HEK293 (cell line): Measurements from ENCODE around the gene JAK3.

Experiments used
- EGR2 ChIP-seq: fragments of 450-650 bp; formaldehyde crosslinking; IDR thresholded peaks from 2 replicates; pipeline ENCODE4 v1.5.1; 2016; ENCODE audit warnings: low read depth, missing biosample characterization, missing genetic modification characterization
- GLI4 ChIP-seq: fragments of 450-650 bp; formaldehyde crosslinking; IDR thresholded peaks from 2 replicates; pipeline ENCODE4 v1.5.1; 2016; ENCODE audit warnings: missing biosample characterization, missing genetic modification characterization
- HOXD13 ChIP-seq: sonication (generic); formaldehyde crosslinking; IDR thresholded peaks from 2 replicates; pipeline ENCODE4 v1.8.0; 2022; ENCODE audit warnings: missing genetic modification reagents, borderline replicate concordance
- KLF1 ChIP-seq: fragments of 450-650 bp; formaldehyde crosslinking; IDR thresholded peaks from 2 replicates; pipeline ENCODE4 v1.5.1; 2016; ENCODE audit warnings: missing biosample characterization, missing genetic modification characterization
- OSR2 ChIP-seq: fragments of 450-650 bp; formaldehyde crosslinking; IDR thresholded peaks from 2 replicates; pipeline ENCODE4 v1.5.1; 2016; ENCODE audit warnings: missing biosample characterization, missing genetic modification characterization
- SP7 ChIP-seq: fragments of 450-650 bp; formaldehyde crosslinking; IDR thresholded peaks from 2 replicates; pipeline ENCODE4 v1.5.1; 2016; ENCODE audit warnings: missing biosample characterization, missing genetic modification characterization
- WT1 ChIP-seq: fragments of 450-650 bp; formaldehyde crosslinking; IDR thresholded peaks from 2 replicates; pipeline ENCODE4 v1.5.1; 2016; ENCODE audit warnings: missing biosample characterization, missing genetic modification characterization
- YY1 ChIP-seq: fragments of 450-650 bp; formaldehyde crosslinking; IDR thresholded peaks from 2 replicates; pipeline ENCODE4 v1.5.1; 2018; ENCODE audit warnings: missing biosample characterization, missing genetic modification characterization
- ZBTB17 ChIP-seq: fragments of 450-650 bp; formaldehyde crosslinking; IDR thresholded peaks from 2 replicates; pipeline ENCODE4 v1.5.1; 2016; ENCODE audit warnings: missing biosample characterization, missing genetic modification characterization
- ZBTB21 ChIP-seq: fragments of 450-650 bp; formaldehyde crosslinking; IDR thresholded peaks from 2 replicates; pipeline ENCODE4 v1.5.1; 2017; ENCODE audit warnings: missing biosample characterization, missing genetic modification characterization
- ZBTB8A ChIP-seq: fragments of 450-650 bp; formaldehyde crosslinking; IDR thresholded peaks from 2 replicates; pipeline ENCODE4 v1.5.1; 2016; ENCODE audit warnings: missing biosample characterization, missing genetic modification characterization
- ZEB2 ChIP-seq: fragments of 450-650 bp; formaldehyde crosslinking; IDR thresholded peaks from 2 replicates; pipeline ENCODE4 v1.5.1; 2016; ENCODE audit warnings: missing biosample characterization, missing genetic modification characterization
- ZNF16 ChIP-seq: fragments of 450-650 bp; formaldehyde crosslinking; IDR thresholded peaks from 2 replicates; pipeline ENCODE4 v1.5.1; 2016; ENCODE audit warnings: low read depth, missing biosample characterization, missing genetic modification characterization
- ZNF2 ChIP-seq: fragments of 450-650 bp; formaldehyde crosslinking; IDR thresholded peaks from 2 replicates; pipeline ENCODE4 v1.5.1; 2016; ENCODE audit warnings: missing biosample characterization, missing genetic modification characterization
- ZNF366 ChIP-seq: fragments of 450-650 bp; formaldehyde crosslinking; conservative IDR thresholded peaks from 2 replicates; pipeline ENCODE4 v1.5.1; 2016; ENCODE audit warnings: missing biosample characterization, missing genetic modification characterization
- ZNF391 ChIP-seq: fragments of 450-650 bp; formaldehyde crosslinking; IDR thresholded peaks from 2 replicates; pipeline ENCODE4 v1.5.1; 2016; ENCODE audit warnings: low read depth, missing biosample characterization, missing genetic modification characterization, borderline replicate concordance
- ZNF558 ChIP-seq: fragments of 450-650 bp; formaldehyde crosslinking; IDR thresholded peaks from 2 replicates; pipeline ENCODE4 v1.5.1; 2016; ENCODE audit warnings: missing biosample characterization, missing genetic modification characterization
- ZNF610 ChIP-seq: fragments of 450-650 bp; formaldehyde crosslinking; IDR thresholded peaks from 2 replicates; pipeline ENCODE4 v1.5.1; 2016; ENCODE audit warnings: missing biosample characterization, missing genetic modification characterization, borderline replicate concordance
- ZNF660 ChIP-seq: fragments of 450-650 bp; IDR thresholded peaks from 2 replicates; pipeline ENCODE4 v1.5.1; 2018; ENCODE audit warnings: missing biosample characterization, mild to moderate bottlenecking, missing genetic modification characterization
- ZNF677 ChIP-seq: fragments of 450-650 bp; IDR thresholded peaks from 2 replicates; pipeline ENCODE4 v1.5.0; 2018; ENCODE audit warnings: missing biosample characterization, mild to moderate bottlenecking, missing genetic modification characterization, moderate library complexity
- ZNF701 ChIP-seq: fragments of 450-650 bp; formaldehyde crosslinking; IDR thresholded peaks from 2 replicates; pipeline ENCODE4 v1.5.1; 2016; ENCODE audit warnings: missing biosample characterization, missing genetic modification characterization
- ZNF707 ChIP-seq: fragments of 450-650 bp; formaldehyde crosslinking; IDR thresholded peaks from 2 replicates; pipeline ENCODE4 v1.5.1; 2016; ENCODE audit warnings: missing biosample characterization, missing genetic modification characterization
- ZNF776 ChIP-seq: fragments of 450-650 bp; formaldehyde crosslinking; IDR thresholded peaks from 2 replicates; pipeline ENCODE4 v1.5.0; 2017; ENCODE audit warnings: missing biosample characterization, missing genetic modification characterization, borderline replicate concordance
- ZNF837 ChIP-seq: fragments of 450-650 bp; formaldehyde crosslinking; IDR thresholded peaks from 2 replicates; pipeline ENCODE4 v1.5.1; 2016; ENCODE audit warnings: missing biosample characterization, missing genetic modification characterization
- ZSCAN30 ChIP-seq: fragments of 450-650 bp; IDR thresholded peaks from 2 replicates; pipeline ENCODE4 v1.5.1; 2018; ENCODE audit warnings: missing biosample characterization, mild to moderate bottlenecking, missing genetic modification characterization, moderate library complexity
- TF ChIP-seq, protein P1 (sequence below): fragments of 450-650 bp; formaldehyde crosslinking; IDR thresholded peaks from 2 replicates; pipeline ENCODE4 v1.5.1; 2016; ENCODE audit warnings: missing biosample characterization, missing genetic modification characterization
- TF ChIP-seq, protein P2 (sequence below): fragments of 450-650 bp; formaldehyde crosslinking; IDR thresholded peaks from 2 replicates; pipeline ENCODE4 v1.5.1; 2017; ENCODE audit warnings: missing biosample characterization, mild to moderate bottlenecking, missing genetic modification characterization, moderate library complexity
- TF ChIP-seq, protein P3 (sequence below): fragments of 450-650 bp; formaldehyde crosslinking; IDR thresholded peaks from 2 replicates; pipeline ENCODE4 v1.5.1; 2016; ENCODE audit warnings: missing biosample characterization, missing genetic modification characterization
- TF ChIP-seq, protein P4 (sequence below): fragments of 450-650 bp; formaldehyde crosslinking; IDR thresholded peaks from 2 replicates; pipeline ENCODE4 v1.5.1; 2016; ENCODE audit warnings: missing biosample characterization, missing genetic modification characterization
- TF ChIP-seq, protein P5 (sequence below): fragments of 450-650 bp; formaldehyde crosslinking; IDR thresholded peaks from 2 replicates; pipeline ENCODE4 v1.5.1; 2016; ENCODE audit warnings: missing biosample characterization, missing genetic modification characterization, low read depth
- TF ChIP-seq, protein P6 (sequence below): fragments of 450-650 bp; formaldehyde crosslinking; optimal IDR thresholded peaks from 2 replicates; pipeline ENCODE3; 2016; ENCODE audit warnings: missing biosample characterization, mild to moderate bottlenecking, missing genetic modification characterization

The JAK3 gene

DNA sequence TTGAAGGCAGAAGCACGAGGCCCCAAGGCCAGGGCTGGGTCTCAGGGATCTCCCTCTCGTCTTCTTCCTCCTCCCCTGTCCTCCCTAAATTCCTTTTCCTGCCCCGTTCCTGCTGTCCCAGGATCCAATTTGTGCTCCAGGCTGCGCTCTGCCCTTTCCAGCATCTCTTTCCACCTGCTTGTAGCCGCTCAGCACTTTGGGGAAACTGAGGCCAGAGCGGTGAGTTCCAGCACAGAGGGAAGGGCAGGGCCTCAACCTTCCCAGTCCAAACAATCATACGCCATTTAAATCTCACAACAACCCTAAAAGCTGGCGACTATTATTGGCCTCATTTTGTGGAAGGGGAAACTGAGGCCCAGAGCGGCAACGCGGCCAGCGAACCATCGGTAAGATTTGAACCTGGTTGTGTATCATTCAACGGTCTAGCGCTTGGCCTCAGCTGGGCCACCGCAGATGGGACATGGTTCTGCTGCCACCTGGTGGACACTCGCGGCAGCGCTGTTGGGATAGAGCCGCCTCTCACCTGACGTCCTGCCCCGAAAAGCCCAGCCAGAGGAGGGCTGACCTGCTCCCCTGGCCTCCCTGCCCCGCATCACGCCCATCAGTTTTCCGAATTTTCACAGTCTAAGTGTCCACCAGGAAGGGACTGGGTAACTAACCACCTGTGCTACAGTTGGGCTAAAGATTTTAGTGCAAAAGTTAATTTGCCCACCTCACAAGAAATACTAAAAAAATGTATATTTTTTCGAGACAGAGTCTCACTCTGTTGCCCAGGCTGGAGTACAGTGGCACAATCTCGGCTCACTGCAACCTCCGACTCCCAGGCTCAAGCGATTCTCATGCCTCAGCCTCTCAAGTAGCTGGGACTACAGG is 7.7 kb upstream of the JAK3 start (continued):
- TF ChIP-seq ZNF660 (tag by site-specific recombination) (0 out of 2 replicates have a peak, but pooled peaks have one; percentile 38), HOXD13 (CRISPR knock-in tag) (no peak), ZNF707 (no peak), WT1 (tag by site-specific recombination) (0 out of 2 replicates have a peak, but pooled peaks have one; percentile 25), ZBTB8A (tag by site-specific recombination) (peak; percentile 34), ZNF837 (tag by site-specific recombination) (no peak), ZNF677 (tag by site-specific recombination) (no peak), KLF1 (tag by site-specific recombination) (no peak), ZNF391 (tag by site-specific recombination) (0 out of 2 replicates have a peak, but pooled peaks have one; percentile 15), OSR2 (tag by site-specific recombination) (no peak), ZNF2 (peak; percentile 62; the same call in 1 of the 2 replicates), ZBTB17 (tag by site-specific recombination) (peak; percentile 46), ZNF366 (tag by site-specific recombination) (no peak), ZEB2 (tag by site-specific recombination) (peak; percentile 78), ZNF16 (tag by site-specific recombination) (no peak), GLI4 (tag by site-specific recombination) (no peak), YY1 (tag by site-specific recombination) (0 out of 2 replicates have a peak, but pooled peaks have one; percentile 27), ZNF558 (tag by site-specific recombination) (no peak), ZSCAN30 (tag by site-specific recombination) (peak; percentile 78), ZNF610 (tag by site-specific recombination) (no peak), EGR2 (tag by site-specific recombination) (no peak), ZNF701 (tag by site-specific recombination) (no peak), SP7 (tag by site-specific recombination) (peak; percentile 54; the same call in 1 of the 2 replicates), ZNF776 (tag by site-specific recombination) (no peak), ZBTB21 (tag by site-specific recombination) (no peak)
- TF ChIP-seq, protein P1, sequence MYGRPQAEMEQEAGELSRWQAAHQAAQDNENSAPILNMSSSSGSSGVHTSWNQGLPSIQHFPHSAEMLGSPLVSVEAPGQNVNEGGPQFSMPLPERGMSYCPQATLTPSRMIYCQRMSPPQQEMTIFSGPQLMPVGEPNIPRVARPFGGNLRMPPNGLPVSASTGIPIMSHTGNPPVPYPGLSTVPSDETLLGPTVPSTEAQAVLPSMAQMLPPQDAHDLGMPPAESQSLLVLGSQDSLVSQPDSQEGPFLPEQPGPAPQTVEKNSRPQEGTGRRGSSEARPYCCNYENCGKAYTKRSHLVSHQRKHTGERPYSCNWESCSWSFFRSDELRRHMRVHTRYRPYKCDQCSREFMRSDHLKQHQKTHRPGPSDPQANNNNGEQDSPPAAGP, result 0 out of 2 replicates have a peak, but pooled peaks have one; percentile 47
- TF ChIP-seq, protein P2, sequence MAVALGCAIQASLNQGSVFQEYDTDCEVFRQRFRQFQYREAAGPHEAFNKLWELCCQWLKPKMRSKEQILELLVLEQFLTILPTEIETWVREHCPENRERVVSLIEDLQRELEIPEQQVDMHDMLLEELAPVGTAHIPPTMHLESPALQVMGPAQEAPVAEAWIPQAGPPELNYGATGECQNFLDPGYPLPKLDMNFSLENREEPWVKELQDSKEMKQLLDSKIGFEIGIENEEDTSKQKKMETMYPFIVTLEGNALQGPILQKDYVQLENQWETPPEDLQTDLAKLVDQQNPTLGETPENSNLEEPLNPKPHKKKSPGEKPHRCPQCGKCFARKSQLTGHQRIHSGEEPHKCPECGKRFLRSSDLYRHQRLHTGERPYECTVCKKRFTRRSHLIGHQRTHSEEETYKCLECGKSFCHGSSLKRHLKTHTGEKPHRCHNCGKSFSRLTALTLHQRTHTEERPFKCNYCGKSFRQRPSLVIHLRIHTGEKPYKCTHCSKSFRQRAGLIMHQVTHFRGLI (tag by site-specific recombination), result peak; percentile 88
- TF ChIP-seq, protein P3, sequence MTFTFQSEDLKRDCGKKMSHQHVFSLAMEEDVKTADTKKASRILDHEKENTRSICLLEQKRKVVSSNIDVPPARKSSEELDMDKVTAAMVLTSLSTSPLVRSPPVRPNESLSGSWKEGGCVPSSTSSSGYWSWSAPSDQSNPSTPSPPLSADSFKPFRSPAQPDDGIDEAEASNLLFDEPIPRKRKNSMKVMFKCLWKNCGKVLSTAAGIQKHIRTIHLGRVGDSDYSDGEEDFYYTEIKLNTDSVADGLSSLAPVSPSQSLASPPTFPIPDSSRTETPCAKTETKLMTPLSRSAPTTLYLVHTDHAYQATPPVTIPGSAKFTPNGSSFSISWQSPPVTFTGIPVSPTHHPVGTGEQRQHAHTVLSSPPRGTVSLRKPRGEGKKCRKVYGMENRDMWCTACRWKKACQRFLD (tag by site-specific recombination), result no peak
- TF ChIP-seq, protein P4, sequence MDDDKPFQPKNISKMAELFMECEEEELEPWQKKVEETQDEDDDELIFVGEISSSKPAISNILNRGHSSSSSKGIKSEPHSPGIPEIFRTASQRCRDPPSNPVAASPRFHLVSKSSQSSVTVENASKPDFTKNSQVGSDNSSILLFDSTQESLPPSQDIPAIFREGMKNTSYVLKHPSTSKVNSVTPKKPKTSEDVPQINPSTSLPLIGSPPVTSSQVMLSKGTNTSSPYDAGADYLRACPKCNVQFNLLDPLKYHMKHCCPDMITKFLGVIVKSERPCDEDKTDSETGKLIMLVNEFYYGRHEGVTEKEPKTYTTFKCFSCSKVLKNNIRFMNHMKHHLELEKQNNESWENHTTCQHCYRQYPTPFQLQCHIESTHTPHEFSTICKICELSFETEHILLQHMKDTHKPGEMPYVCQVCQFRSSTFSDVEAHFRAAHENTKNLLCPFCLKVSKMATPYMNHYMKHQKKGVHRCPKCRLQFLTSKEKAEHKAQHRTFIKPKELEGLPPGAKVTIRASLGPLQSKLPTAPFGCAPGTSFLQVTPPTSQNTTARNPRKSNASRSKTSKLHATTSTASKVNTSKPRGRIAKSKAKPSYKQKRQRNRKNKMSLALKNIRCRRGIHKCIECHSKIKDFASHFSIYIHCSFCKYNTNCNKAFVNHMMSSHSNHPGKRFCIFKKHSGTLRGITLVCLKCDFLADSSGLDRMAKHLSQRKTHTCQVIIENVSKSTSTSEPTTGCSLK (tag by site-specific recombination), result no peak
- TF ChIP-seq, protein P5, sequence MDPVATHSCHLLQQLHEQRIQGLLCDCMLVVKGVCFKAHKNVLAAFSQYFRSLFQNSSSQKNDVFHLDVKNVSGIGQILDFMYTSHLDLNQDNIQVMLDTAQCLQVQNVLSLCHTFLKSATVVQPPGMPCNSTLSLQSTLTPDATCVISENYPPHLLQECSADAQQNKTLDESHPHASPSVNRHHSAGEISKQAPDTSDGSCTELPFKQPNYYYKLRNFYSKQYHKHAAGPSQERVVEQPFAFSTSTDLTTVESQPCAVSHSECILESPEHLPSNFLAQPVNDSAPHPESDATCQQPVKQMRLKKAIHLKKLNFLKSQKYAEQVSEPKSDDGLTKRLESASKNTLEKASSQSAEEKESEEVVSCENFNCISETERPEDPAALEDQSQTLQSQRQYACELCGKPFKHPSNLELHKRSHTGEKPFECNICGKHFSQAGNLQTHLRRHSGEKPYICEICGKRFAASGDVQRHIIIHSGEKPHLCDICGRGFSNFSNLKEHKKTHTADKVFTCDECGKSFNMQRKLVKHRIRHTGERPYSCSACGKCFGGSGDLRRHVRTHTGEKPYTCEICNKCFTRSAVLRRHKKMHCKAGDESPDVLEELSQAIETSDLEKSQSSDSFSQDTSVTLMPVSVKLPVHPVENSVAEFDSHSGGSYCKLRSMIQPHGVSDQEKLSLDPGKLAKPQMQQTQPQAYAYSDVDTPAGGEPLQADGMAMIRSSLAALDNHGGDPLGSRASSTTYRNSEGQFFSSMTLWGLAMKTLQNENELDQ (tag by site-specific recombination), result no peak
- TF ChIP-seq, protein P6, sequence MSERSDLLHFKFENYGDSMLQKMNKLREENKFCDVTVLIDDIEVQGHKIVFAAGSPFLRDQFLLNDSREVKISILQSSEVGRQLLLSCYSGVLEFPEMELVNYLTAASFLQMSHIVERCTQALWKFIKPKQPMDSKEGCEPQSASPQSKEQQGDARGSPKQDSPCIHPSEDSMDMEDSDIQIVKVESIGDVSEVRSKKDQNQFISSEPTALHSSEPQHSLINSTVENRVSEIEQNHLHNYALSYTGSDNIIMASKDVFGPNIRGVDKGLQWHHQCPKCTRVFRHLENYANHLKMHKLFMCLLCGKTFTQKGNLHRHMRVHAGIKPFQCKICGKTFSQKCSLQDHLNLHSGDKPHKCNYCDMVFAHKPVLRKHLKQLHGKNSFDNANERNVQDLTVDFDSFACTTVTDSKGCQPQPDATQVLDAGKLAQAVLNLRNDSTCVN, result peak; percentile 6
